ENCODE results near the gene BMERB1. TPM values are rescaled to one million over a fixed set of nuclear protein-coding genes. Genes with fewer than 3 reads are reported as not detected.

BMERB1 gene
- total and polyA plus RNA-seq, 4 donors = 5.6 to 33.3 (median 9.0) TPM

DNA sequence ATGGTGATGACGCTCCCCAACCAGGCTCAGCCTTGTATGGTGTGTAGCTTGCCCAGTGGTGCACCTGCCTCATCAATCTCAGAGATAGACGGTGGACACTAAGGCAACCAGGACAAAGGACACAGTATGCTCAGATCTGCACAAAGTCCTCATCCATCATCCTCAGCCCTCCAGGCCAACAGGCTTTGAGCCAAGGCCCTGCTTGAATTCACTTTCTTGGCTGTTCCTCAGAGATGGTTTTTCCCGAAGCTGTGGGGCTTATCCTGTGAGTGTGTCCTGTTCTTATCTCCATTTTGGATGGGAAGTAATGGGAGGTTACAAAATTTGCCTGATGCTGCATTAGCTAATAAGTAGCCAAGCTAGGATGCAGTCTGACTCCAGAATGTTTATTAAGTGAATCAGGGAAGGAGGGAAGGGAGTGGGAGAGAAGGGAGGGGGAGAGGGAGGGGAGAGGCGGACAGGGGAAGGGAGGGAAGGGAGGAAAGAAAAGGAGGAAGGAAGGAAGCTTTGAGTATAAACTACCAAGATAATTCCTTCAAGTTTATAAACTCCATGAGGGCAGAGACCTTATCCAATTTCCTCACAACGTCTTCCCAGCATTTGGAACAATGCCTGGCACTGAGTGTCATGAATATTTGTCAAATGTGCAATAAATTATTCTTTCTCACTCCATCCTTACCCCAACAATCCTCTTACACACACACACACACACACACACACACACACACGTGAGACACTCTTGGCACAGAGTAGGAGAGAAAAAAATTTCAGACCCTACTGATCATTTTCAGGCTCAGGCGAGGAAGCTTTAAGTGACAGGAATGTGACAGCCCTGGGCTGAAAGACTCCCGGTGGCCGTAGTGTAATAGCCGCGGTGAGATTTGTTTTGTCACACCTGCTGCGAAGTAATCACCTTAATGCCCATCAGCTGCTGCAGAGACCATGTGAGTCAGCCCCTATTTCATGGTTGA, 84.3 kb downstream of the BMERB1 start:
- no peak for DNase-seq (ENCODE audit: low spot score)
- no peaks in the 10 kb centered on the region for H3K27me3 ChIP-seq (ENCODE audit: control insufficient read depth in 4 of 4, insufficient read depth in 4 of 4, low read length in 3 of 4)
- TF ChIP-seq HNF4G (IDR thresholded peaks at IDR 0.05) = no peak
- no peak for TF ChIP-seq ATF3 (IDR thresholded peaks at IDR 0.05)
- TF ChIP-seq RAD21 (IDR thresholded peaks at IDR 0.05) = peak in 1 of 2 donors; percentile 30
- TF ChIP-seq RXRA (IDR thresholded peaks at IDR 0.05) = peak in 1 of 2 donors; percentile 26
- peak; percentile 73 for TF ChIP-seq NR2F2 (IDR thresholded peaks at IDR 0.05)
- no peak for TF ChIP-seq FOXA2 (IDR thresholded peaks at IDR 0.05)
- no peak for TF ChIP-seq FOXA1 (IDR thresholded peaks at IDR 0.05)
- no peak for TF ChIP-seq ZBTB33 (IDR thresholded peaks at IDR 0.05)
- TF ChIP-seq GABPA (IDR thresholded peaks at IDR 0.05 in 1 of 2, conservative IDR thresholded peaks at IDR 0.05 in 1 of 2) = no peak
- no peak for TF ChIP-seq YY1 (IDR thresholded peaks at IDR 0.05)
- TF ChIP-seq TAF1 (conservative IDR thresholded peaks at IDR 0.05) = no peak
- peaks cover 0 to 15% (median 8%) of the 10 kb centered on the region in 4 donors for H3K4me1 ChIP-seq (ENCODE audit: control insufficient read depth in 4 of 4, insufficient read depth in 4 of 4, low read length in 3 of 4)
- H3K9ac ChIP-seq (ENCODE audit: low read depth in 1 of 2, low read length in 2 of 2) = no peak overlapping the region
- peak overlapping the region; percentile 11 to 42 for H3K27ac ChIP-seq (ENCODE audit: low read depth in 1 of 2, low read length in 2 of 2)
- no peak overlapping the region for H3K4me3 ChIP-seq (ENCODE audit: low read depth in 1 of 3, low read length in 3 of 3)
- 63% methylated on average over 12 of the region's 12 CpGs for WGBS
- peaks cover 0 to 6% (median 0%) of the 10 kb centered on the region in 4 donors for H3K36me3 ChIP-seq (ENCODE audit: control insufficient read depth in 4 of 4, insufficient read depth in 3 of 4, low read depth in 1 of 4, low read length in 3 of 4)
- H3K9me3 ChIP-seq (ENCODE audit: control insufficient read depth in 4 of 4, low read length in 3 of 4) = no peaks in the 10 kb centered on the region

GRCh38 chr16:15519790-15520189, 85.4 kb downstream of the BMERB1 start:
- DNase-seq (ENCODE audit: low spot score) = no peak
- no peak overlapping the region for H3K27ac ChIP-seq (ENCODE audit: low read depth in 1 of 2, low read length in 2 of 2)
- WGBS = 56% methylated on average over 9 of the region's 9 CpGs
- H3K27me3 ChIP-seq (ENCODE audit: control insufficient read depth in 4 of 4, insufficient read depth in 4 of 4, low read length in 3 of 4) = no peaks in the 10 kb centered on the region
- no peak overlapping the region for H3K9ac ChIP-seq (ENCODE audit: low read depth in 1 of 2, low read length in 2 of 2)
- TF ChIP-seq, protein P1, sequence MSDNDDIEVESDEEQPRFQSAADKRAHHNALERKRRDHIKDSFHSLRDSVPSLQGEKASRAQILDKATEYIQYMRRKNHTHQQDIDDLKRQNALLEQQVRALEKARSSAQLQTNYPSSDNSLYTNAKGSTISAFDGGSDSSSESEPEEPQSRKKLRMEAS (IDR thresholded peaks at IDR 0.05) = no peak
- TF ChIP-seq HNF4G (IDR thresholded peaks at IDR 0.05) (no peak), HNF4A (conservative IDR thresholded peaks at IDR 0.05) (peak in 1 of 2 donors; percentile 17), SP1 (IDR thresholded peaks at IDR 0.05) (no peak)
- H3K9me3 ChIP-seq (ENCODE audit: control insufficient read depth in 4 of 4, low read length in 3 of 4) = no peaks in the 10 kb centered on the region
- H3K4me1 ChIP-seq (ENCODE audit: control insufficient read depth in 4 of 4, insufficient read depth in 4 of 4, low read length in 3 of 4) = peaks cover 0 to 15% (median 8%) of the 10 kb centered on the region in 4 donors
- H3K4me3 ChIP-seq (ENCODE audit: low read depth in 1 of 3, low read length in 3 of 3) = no peak overlapping the region
- H3K36me3 ChIP-seq (ENCODE audit: control insufficient read depth in 4 of 4, insufficient read depth in 3 of 4, low read depth in 1 of 4, low read length in 3 of 4) = peaks cover 0 to 6% (median 0%) of the 10 kb centered on the region in 4 donors

DNA sequence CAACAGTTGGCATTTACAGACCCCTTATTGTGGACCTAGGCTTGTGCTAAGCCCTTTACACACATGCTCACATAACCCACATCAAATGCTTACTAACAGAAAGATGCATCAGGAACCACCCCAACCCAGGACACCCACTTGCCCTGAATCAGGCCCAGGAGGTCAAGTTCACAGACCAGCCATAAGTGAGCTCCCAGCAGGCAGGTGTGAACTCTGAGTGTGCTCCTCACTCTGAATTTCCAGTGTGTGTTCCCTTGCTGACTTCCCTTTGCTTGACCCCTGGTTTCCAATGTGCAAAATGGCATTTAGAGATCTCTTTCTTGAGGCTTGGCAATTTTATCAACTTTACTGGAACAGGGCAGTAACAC, 87.0 kb downstream of the BMERB1 start:
- peaks cover 0 to 15% (median 8%) of the 10 kb centered on the region in 4 donors for H3K4me1 ChIP-seq (ENCODE audit: control insufficient read depth in 4 of 4, insufficient read depth in 4 of 4, low read length in 3 of 4)
- H3K27ac ChIP-seq (ENCODE audit: low read depth in 1 of 2, low read length in 2 of 2) = no peak overlapping the region
- H3K4me3 ChIP-seq (ENCODE audit: low read depth in 1 of 3, low read length in 3 of 3) = no peak overlapping the region

More for the DNA sequence above, 87.0 kb downstream of the BMERB1 start:
- no peak for TF ChIP-seq HNF4A (conservative IDR thresholded peaks at IDR 0.05)
- TF ChIP-seq FOXA2 (IDR thresholded peaks at IDR 0.05) = no peak
- TF ChIP-seq SP1 (IDR thresholded peaks at IDR 0.05) = peak; percentile 23
- no peaks in the 10 kb centered on the region for H3K27me3 ChIP-seq (ENCODE audit: control insufficient read depth in 4 of 4, insufficient read depth in 4 of 4, low read length in 3 of 4)
- H3K9me3 ChIP-seq (ENCODE audit: control insufficient read depth in 4 of 4, low read length in 3 of 4) = no peaks in the 10 kb centered on the region
- no peaks in the 10 kb centered on the region for H3K36me3 ChIP-seq (ENCODE audit: control insufficient read depth in 4 of 4, insufficient read depth in 3 of 4, low read depth in 1 of 4, low read length in 3 of 4)
- no peak overlapping the region for H3K9ac ChIP-seq (ENCODE audit: low read depth in 1 of 2, low read length in 2 of 2)
- peak; percentile 64 for DNase-seq (ENCODE audit: low spot score)
